ENCODE data around the gene MAST4.

Gene MAST4

GRCh38 chr5:67035098-67035740, 439.0 kb downstream of the MAST4 start:
- CTCF ChIA-PET = no interaction called here

GRCh38 chr5:67037171-67037570, 441.0 kb downstream of the MAST4 start:
- H3K27ac ChIP-seq = no peak overlapping the region
- no peak for TF ChIP-seq CTCF (conservative IDR thresholded peaks at IDR 0.05; ENCODE audit: low read depth)
- ChIA-PET POLR2A (ENCODE audit: low non-redundant PET) (no interaction called here), CTCF (interaction anchor here (0.5 to 1.2 kb wide), 4 partner anchors 13 to 1987 kb away, joined by 3 to 5 read pairs (median 4); no protein-coding TSS in a partner anchor)
- no peak for DNase-seq (ENCODE audit: low spot score)

More at GRCh38 chr5:67035098-67035740, 439.0 kb downstream of the MAST4 start:
- no peak overlapping the region for H3K27ac ChIP-seq
- no peak for TF ChIP-seq CTCF (conservative IDR thresholded peaks at IDR 0.05; ENCODE audit: low read depth)
- POLR2A ChIA-PET (ENCODE audit: low non-redundant PET) = no interaction called here
- DNase-seq (ENCODE audit: low spot score) = no peak

GRCh38 chr5:67038817-67039603, 442.8 kb downstream of the MAST4 start:
- peak; percentile 63 for DNase-seq (ENCODE audit: low spot score)
- TF ChIP-seq CTCF (conservative IDR thresholded peaks at IDR 0.05; ENCODE audit: low read depth) = no peak
- H3K27ac ChIP-seq = no peak overlapping the region
- POLR2A ChIA-PET (ENCODE audit: low non-redundant PET) = interaction anchor here (1.0 kb wide), 1 partner anchor 34 kb away, joined by 3 read pairs; no protein-coding TSS in a partner anchor
- CTCF ChIA-PET = interaction anchor here (0.7 to 1.0 kb wide), 2 partner anchors 12 to 103 kb away, joined by 3 to 5 read pairs; no protein-coding TSS in a partner anchor

GRCh38 chr5:67042176-67043003, 446.2 kb downstream of the MAST4 start:
- ChIA-PET CTCF (interaction anchor here (0.6 kb wide), 2 partner anchors 29 to 158 kb away, joined by 3 read pairs; no protein-coding TSS in a partner anchor), POLR2A (ENCODE audit: low non-redundant PET) (no interaction called here)

GRCh38 chr5:67043796-67044511, 447.8 kb downstream of the MAST4 start:
- no peak overlapping the region for H3K27ac ChIP-seq
- CTCF ChIA-PET = no interaction called here
- DNase-seq (ENCODE audit: low spot score) = no peak
- POLR2A ChIA-PET (ENCODE audit: low non-redundant PET) = no interaction called here
- TF ChIP-seq CTCF (conservative IDR thresholded peaks at IDR 0.05; ENCODE audit: low read depth) = no peak

More at GRCh38 chr5:67042176-67043003, 446.2 kb downstream of the MAST4 start:
- TF ChIP-seq CTCF (conservative IDR thresholded peaks at IDR 0.05; ENCODE audit: low read depth) = no peak
- H3K27ac ChIP-seq = no peak overlapping the region
- no peak for DNase-seq (ENCODE audit: low spot score)

Measured in RWPE1 (cell line).